ENCODE measurements around the gene WNT2.
"Not testable (repeated sequence)": the region's sequence is repeated elsewhere in the genome, so short reads cannot be mapped to it uniquely, and the experiment has no call there.

The WNT2 gene

GRCh38 chr7:117251687-117252086, 71.2 kb downstream of the WNT2 start:
- no peak for DNase-seq

GRCh38 chr7:117250801-117251200, 72.1 kb downstream of the WNT2 start:
- no peak for DNase-seq

- DNase-seq = no peak
Observed at GRCh38 chr7:117250245-117250644, 72.6 kb downstream of the WNT2 start.

GRCh38 chr7:117249696-117250095, 73.2 kb downstream of the WNT2 start:
- DNase-seq = no peak

- DNase-seq = no peak
Observed at GRCh38 chr7:117248829-117249228, 74.0 kb downstream of the WNT2 start.

- no peak for DNase-seq
Observed at GRCh38 chr7:117247809-117248208, 75.0 kb downstream of the WNT2 start.

GRCh38 chr7:117245703-117246102, 77.2 kb downstream of the WNT2 start:
- not testable (repeated sequence) for DNase-seq

GRCh38 chr7:117243390-117243789, 79.5 kb downstream of the WNT2 start:
- DNase-seq = no peak

- DNase-seq = no peak
Observed at GRCh38 chr7:117241088-117241487, 81.8 kb downstream of the WNT2 start.

- no peak for DNase-seq
Observed at GRCh38 chr7:117238937-117239336, 83.9 kb downstream of the WNT2 start.

GRCh38 chr7:117238472-117238871, 84.4 kb downstream of the WNT2 start:
- DNase-seq = no peak

- DNase-seq = no peak
Observed at GRCh38 chr7:117237646-117238045, 85.2 kb downstream of the WNT2 start.

GRCh38 chr7:117231047-117231359, 91.9 kb downstream of the WNT2 start:
- no peak for DNase-seq

- no peak for DNase-seq
Observed at GRCh38 chr7:117230276-117231046, 92.4 kb downstream of the WNT2 start.

- no peak for DNase-seq
Observed at GRCh38 chr7:117229350-117229749, 93.5 kb downstream of the WNT2 start.

GRCh38 chr7:117227091-117227490, 95.8 kb downstream of the WNT2 start:
- no peak for DNase-seq

- DNase-seq = no peak
Observed at GRCh38 chr7:117225536-117225935, 97.3 kb downstream of the WNT2 start.

All from NCI-H1930 (cell line).